ENCODE results near the gene C17orf75.

- TF ChIP-seq CTCF (conservative IDR thresholded peaks at IDR 0.05 in 1 of 2, IDR thresholded peaks at IDR 0.05 in 1 of 2; ENCODE audit: low read depth in 1 of 2, low read length in 2 of 2) (no peak), EZH2 (IDR thresholded peaks at IDR 0.05; ENCODE audit: low read length, missing control alignments) (no peak)
Measured at GRCh38 chr17:32323811-32324491, 18.0 kb downstream of the C17orf75 start.

All from fibroblast of lung (primary cell).